Measurements from ENCODE around the gene MFNG.

The MFNG gene

GRCh38 chr22:37457093-37457893 is 28.9 kb downstream of the MFNG start:
- peak; percentile 70 for DNase-seq (ENCODE audit: low read depth)
- no peak overlapping the region for H3K4me3 ChIP-seq (ENCODE audit: low read depth, low read length)

GRCh38 chr22:37456346-37456745 is 29.8 kb downstream of the MFNG start:
- no peak for DNase-seq (ENCODE audit: low read depth)
- no peak for TF ChIP-seq MYC (IDR thresholded peaks at IDR 0.05; ENCODE audit: low read depth, low read length)
- TF ChIP-seq CTCF (IDR thresholded peaks at IDR 0.05; ENCODE audit: low read depth, low read length) = no peak
- no peak for TF ChIP-seq MAX (IDR thresholded peaks at IDR 0.05; ENCODE audit: low read depth, low read length)
- no peak for TF ChIP-seq POLR2A (IDR thresholded peaks at IDR 0.05; ENCODE audit: extremely low read depth, insufficient read length)

More at GRCh38 chr22:37457093-37457893, 28.9 kb downstream of the MFNG start:
- TF ChIP-seq POLR2A (IDR thresholded peaks at IDR 0.05; ENCODE audit: extremely low read depth, insufficient read length) (no peak), CTCF (IDR thresholded peaks at IDR 0.05; ENCODE audit: low read depth, low read length) (peak; percentile 81)

GRCh38 chr22:37455896-37456295 is 30.3 kb downstream of the MFNG start:
- DNase-seq (ENCODE audit: low read depth) = no peak
- no peak for TF ChIP-seq MAX (IDR thresholded peaks at IDR 0.05; ENCODE audit: low read depth, low read length)
- no peak for TF ChIP-seq POLR2A (IDR thresholded peaks at IDR 0.05; ENCODE audit: extremely low read depth, insufficient read length)
- TF ChIP-seq MYC (IDR thresholded peaks at IDR 0.05; ENCODE audit: low read depth, low read length) = no peak
- no peak for TF ChIP-seq CTCF (IDR thresholded peaks at IDR 0.05; ENCODE audit: low read depth, low read length)
- H3K4me3 ChIP-seq (ENCODE audit: low read depth, low read length) = no peak overlapping the region

More at GRCh38 chr22:37456346-37456745, 29.8 kb downstream of the MFNG start:
- no peak overlapping the region for H3K4me3 ChIP-seq (ENCODE audit: low read depth, low read length)

GRCh38 chr22:37454857-37455686 is 31.1 kb downstream of the MFNG start:
- peak; percentile 55 for DNase-seq (ENCODE audit: low read depth)
- H3K4me3 ChIP-seq (ENCODE audit: low read depth, low read length) = no peak overlapping the region
- TF ChIP-seq POLR2A (IDR thresholded peaks at IDR 0.05; ENCODE audit: extremely low read depth, insufficient read length) (no peak), MAX (IDR thresholded peaks at IDR 0.05; ENCODE audit: low read depth, low read length) (no peak), CTCF (IDR thresholded peaks at IDR 0.05; ENCODE audit: low read depth, low read length) (no peak), MYC (IDR thresholded peaks at IDR 0.05; ENCODE audit: low read depth, low read length) (no peak)

- H3K4me3 ChIP-seq (ENCODE audit: low read depth, low read length) = no peak overlapping the region
- DNase-seq (ENCODE audit: low read depth) = no peak
Observed at GRCh38 chr22:37453696-37454095, 32.5 kb downstream of the MFNG start.

More at GRCh38 chr22:37453696-37454095, 32.5 kb downstream of the MFNG start:
- TF ChIP-seq MAX (IDR thresholded peaks at IDR 0.05; ENCODE audit: low read depth, low read length) = no peak
- no peak for TF ChIP-seq MYC (IDR thresholded peaks at IDR 0.05; ENCODE audit: low read depth, low read length)
- TF ChIP-seq POLR2A (IDR thresholded peaks at IDR 0.05; ENCODE audit: extremely low read depth, insufficient read length) = no peak
- TF ChIP-seq CTCF (IDR thresholded peaks at IDR 0.05; ENCODE audit: low read depth, low read length) = no peak

Measured in NB4 (cell line).